KG1 (cell line): ENCODE data around the gene SRPK2.

ENCODE experiments used
- DNase-seq: peaks from one replicate; lab custom pipeline; 2025; lab: John Stamatoyannopoulos, UW

SRPK2 gene

GRCh38 chr7:105189859-105190492, 198.7 kb downstream of the SRPK2 start:
- DNase-seq: no peak

GRCh38 chr7:105188201-105188600, 200.5 kb downstream of the SRPK2 start:
- no peak for DNase-seq

- no peak for DNase-seq
Measured at GRCh38 chr7:105187302-105188169, 201.2 kb downstream of the SRPK2 start.

GRCh38 chr7:105185290-105186010, 203.3 kb downstream of the SRPK2 start:
- DNase-seq: no peak

- DNase-seq: no peak
Measured at GRCh38 chr7:105180002-105180401, 208.7 kb downstream of the SRPK2 start.

GRCh38 chr7:105178928-105179541, 209.7 kb downstream of the SRPK2 start:
- DNase-seq: no peak

GRCh38 chr7:105178177-105178576, 210.5 kb downstream of the SRPK2 start:
- DNase-seq: no peak

- no peak for DNase-seq
Measured at GRCh38 chr7:105177026-105177425, 211.7 kb downstream of the SRPK2 start.

- DNase-seq: no peak
Measured at GRCh38 chr7:105173586-105173985, 215.1 kb downstream of the SRPK2 start.

- DNase-seq: no peak
Measured at GRCh38 chr7:105164751-105165150, 224.0 kb downstream of the SRPK2 start.

GRCh38 chr7:105163718-105164117, 225.0 kb downstream of the SRPK2 start:
- DNase-seq: no peak

- no peak for DNase-seq
Measured at GRCh38 chr7:105161366-105161765, 227.4 kb downstream of the SRPK2 start.

- no peak for DNase-seq
Measured at GRCh38 chr7:105157278-105157677, 231.4 kb downstream of the SRPK2 start.

GRCh38 chr7:105156731-105157130, 232.0 kb downstream of the SRPK2 start:
- no peak for DNase-seq

GRCh38 chr7:105154084-105154483, 234.6 kb downstream of the SRPK2 start:
- no peak for DNase-seq

GRCh38 chr7:105153531-105153930, 235.2 kb downstream of the SRPK2 start:
- no peak for DNase-seq

GRCh38 chr7:105151152-105151551, 237.6 kb downstream of the SRPK2 start:
- DNase-seq: no peak

- no peak for DNase-seq
Measured at GRCh38 chr7:105149827-105150226, 238.9 kb downstream of the SRPK2 start.

GRCh38 chr7:105141068-105141467, 247.7 kb downstream of the SRPK2 start:
- DNase-seq: no peak

- no peak for DNase-seq
Measured at GRCh38 chr7:105139381-105139780, 249.3 kb downstream of the SRPK2 start.

- no peak for DNase-seq
Measured at GRCh38 chr7:105137898-105138297, 250.8 kb downstream of the SRPK2 start.

GRCh38 chr7:105136221-105136620, 252.5 kb downstream of the SRPK2 start:
- no peak for DNase-seq
